ENCODE results near the gene SPACA6.

The SPACA6 gene

DNA sequence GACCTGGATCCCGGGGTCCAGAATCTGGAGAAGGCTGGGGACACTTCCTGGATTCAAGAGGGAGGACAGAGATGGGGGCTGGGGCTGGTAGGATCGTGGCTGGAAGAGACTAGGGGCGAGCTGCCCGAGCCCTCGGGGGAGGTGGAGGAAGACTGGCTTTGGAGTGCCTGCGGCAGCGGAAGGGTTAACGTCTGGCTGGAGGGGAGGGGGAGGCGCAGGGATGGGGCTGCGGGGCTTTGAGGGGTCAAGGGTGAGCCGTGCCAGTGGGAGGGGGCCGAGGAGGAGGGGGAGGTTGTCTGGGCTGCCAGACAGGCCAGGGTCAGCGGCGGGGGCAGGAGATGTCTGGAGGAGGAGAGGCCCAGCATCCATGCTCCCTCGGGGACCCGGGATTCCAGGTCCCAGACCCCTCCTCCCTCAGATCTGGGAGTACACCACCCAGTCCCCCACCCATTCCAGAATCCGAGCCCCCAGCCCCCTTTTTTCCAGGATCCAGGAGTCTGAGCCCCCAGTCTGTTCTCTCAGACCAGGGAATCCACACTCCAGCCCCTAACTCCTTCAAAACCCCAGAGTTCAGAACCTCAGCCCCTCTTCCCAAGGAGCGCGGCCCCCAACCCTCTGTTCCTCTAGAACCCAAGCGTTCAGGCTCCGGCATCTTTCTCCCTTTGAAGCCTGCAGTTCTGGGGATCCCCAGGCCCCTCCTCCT lies 3.2 kb upstream of the SPACA6 start:
- FAIRE-seq: no peak

- no peak for FAIRE-seq
These were observed 2.6 kb upstream of the SPACA6 start for GRCh38 chr19:51690454-51691073.

DNA sequence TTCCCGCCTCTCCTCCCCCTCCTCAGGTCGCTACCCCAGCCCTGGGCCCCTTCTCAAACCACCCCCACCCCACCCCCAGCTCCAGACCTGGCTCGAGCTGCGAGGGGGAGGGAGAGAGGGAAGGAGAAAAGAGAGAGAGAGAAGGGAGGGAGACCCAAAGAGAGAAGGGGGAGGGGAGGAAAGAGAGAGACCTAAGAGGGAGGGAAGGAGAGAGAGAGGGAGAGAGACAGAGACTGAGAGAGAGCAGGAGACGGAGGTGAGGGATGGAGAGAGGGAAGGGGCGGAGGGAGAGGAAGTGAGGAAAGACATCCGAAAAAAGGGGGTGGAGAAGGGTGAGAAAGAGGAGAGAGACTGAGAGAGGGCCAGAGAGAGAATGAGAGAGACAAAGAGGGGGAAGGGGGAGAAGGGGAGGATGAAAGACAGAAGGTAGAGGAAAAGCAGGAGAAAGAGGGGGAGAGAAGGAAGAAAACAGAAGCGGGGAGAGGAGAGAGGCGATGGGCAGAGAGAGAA lies 2.0 kb upstream of the SPACA6 start:
- no peak for FAIRE-seq

DNA sequence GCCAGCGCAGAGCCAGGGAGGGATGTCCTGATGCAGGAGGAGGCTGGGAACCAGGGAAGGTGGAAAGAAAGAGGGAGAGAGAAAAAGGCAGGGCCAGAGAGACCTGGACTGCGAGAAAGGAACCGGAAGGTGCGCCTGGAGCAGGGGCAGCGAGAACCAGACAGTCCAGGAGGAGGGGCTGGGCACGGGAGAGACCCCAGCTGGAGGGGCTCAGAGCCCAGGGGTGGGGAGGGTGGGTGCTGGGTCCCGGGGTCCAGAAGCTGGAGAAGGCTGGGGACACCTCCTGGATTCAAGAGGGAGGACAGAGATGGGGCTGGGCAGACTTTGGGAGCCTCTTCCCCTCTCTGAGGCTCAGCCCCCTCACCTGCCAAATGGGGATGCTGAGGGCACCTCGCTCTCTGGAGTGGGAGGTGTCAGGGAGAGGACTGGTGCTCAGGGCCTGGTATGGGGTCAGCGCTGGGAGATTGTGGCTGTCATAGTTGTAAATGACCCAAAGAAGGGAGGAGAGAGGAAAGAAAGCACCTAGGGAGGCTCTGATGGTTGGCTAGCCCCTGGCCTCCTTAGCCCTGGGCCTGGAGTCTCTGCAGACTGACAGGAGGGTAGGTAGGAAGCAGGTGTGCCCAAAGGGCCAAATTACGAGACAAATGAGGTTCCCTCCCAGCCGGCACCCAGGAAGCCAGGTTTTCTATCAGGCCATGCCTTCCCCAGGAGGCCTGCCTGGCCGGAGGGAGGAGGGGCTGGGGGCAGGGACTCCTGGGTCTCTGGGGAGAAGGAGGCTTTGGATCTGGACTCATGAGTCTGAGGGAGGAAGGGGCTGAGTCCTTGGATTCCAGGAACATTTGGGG lies 1.3 kb upstream of the SPACA6 start:
- FAIRE-seq: no peak

DNA sequence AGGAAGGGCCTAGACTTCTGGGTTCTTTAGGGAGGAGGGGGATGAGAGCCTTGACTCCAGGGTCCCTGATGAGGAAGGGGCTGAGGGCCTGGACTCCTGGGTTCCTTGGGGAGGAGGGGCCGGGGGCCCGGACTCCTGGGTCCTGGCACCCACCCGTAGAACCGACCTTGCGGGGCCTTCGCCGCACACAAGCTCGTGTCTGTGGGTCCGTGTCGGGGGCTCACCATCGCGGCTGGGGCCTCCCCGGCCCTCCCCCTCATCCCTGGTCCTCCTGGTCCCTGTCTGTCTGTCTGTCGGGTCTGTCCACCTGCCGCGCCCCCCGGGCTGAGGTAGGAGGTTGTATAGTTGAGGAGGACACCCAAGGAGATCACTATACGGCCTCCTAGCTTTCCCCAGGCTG lies 662 bp upstream of the SPACA6 start:
- no peak for FAIRE-seq

- FAIRE-seq: no peak
These were observed 689 bp downstream of the SPACA6 start for GRCh38 chr19:51693819-51694218.

DNA sequence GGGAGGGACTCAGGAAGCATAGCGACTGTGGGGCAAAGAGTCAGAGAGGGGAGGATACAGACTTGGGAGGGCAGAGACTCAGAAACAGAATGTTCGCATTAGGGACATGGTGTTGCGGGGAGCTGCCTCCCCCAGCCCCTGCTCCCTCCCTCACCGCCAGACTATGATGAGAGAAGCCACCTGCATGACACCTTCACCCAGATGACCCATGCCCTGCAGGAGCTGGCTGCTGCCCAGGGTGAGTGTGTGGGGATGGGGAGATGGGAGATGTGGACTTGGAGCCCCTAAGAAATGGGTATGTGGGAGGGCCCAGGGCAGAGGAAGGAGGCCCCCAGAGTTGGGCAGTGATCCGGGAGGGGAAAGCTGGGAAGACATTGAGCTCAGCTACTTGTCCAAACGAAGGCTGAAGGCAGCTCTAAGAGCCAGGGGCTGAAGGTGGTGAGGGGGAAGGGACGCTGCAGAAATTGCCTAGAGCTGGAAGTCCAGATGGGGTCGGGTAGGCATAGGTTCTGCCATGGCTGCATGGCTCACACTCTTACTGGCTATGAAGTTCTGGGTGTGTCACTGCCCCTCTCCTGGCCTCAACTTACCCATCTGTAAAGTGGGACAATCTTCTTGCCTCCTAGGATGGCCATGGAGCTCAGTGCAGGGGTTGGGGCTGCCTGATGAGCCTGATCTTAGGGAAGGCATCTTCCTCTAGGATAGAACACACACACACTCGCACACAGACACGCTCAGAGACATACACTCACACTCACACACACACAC lies 1.4 kb downstream of the SPACA6 start:
- no peak for FAIRE-seq

DNA sequence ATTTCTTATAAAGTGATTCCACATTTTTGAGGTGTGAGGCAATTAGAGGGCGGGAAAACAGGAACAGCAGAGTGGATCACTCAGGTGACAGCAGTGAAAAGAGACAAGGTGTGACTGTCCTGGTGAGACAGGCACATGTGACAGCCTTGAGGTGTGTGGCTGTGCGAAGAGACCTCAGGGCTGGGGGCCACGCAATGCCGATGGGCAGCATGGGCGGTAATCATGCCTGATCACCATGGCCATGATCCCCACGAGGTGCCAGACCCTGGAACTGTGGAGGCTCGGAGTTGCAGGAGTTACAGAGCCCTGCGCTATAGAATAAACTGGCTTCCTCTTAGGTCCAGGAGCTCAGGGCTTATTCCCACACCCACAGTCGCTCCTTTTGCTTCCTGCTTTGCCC lies 2.0 kb downstream of the SPACA6 start:
- no peak for FAIRE-seq

- no peak for FAIRE-seq
These were observed 2.7 kb downstream of the SPACA6 start for GRCh38 chr19:51695702-51696315.

DNA sequence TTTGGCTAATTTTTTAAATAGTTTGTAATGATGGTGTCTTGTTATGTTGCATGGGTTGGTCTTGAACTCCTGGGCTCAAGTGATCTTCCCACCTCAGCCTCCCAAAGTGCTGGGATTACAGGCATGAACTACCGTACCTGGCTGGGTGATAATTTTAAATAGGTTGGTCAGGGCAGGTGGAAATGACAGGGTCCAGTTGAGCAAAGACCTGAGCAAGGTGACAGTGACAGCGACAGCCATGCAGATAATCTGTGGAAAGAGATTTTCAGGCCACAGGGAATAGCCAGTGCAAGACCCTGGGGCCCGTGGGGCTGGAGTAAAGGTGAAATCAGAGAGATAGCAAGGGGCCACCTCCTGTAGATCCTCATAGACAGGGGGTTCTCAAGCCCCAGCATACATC lies 3.5 kb downstream of the SPACA6 start:
- FAIRE-seq: no peak

DNA sequence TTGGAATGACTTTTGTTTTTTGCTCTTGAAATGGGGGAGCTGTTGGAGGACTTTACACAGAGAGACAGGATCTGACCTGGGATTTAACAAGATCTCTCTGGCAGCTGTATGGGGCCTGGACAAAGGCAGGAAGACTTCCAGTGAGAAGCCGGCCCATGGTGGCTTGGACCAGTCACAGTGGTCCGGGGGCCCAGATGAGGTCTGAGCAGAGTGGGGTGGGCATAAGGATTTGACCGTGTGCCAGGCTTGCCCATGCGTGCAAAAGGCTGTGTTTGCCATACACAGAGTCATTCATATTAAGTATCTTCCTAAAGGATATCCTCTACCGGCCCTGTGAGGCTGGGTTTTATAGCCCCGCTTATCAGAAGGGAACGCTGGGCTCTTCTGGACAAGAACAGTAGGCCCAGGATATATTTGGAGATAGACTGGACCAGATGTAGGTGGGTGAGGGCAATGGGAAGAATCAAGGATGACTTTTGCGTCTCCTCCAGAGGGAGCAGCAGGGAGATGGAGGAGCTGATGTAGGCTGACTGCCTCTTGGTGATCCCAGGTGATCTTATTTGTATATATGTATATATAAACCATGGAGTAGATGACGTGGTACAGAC lies 4.1 kb downstream of the SPACA6 start:
- FAIRE-seq: no peak

DNA sequence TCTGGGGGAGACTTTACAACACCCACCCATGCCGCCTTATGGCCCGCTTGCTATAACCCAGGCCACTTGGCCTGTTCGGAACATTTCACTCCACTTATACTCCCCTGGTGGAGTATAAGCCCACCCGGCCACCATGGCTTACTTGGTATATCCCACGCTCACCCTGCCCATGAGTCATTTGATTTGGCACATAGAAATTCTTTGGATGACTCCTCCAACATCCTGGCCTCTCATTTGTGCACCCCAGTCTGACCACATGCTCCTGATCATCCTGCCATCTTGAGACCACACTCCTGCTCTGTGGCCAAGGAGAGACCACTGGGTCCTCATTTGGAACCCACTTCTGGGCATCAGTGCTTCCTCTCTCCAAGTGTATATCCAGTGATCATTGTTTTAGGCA lies 5.2 kb downstream of the SPACA6 start:
- no peak for FAIRE-seq

GRCh38 chr19:51699170-51699569 lies 6.0 kb downstream of the SPACA6 start:
- no peak for FAIRE-seq

DNA sequence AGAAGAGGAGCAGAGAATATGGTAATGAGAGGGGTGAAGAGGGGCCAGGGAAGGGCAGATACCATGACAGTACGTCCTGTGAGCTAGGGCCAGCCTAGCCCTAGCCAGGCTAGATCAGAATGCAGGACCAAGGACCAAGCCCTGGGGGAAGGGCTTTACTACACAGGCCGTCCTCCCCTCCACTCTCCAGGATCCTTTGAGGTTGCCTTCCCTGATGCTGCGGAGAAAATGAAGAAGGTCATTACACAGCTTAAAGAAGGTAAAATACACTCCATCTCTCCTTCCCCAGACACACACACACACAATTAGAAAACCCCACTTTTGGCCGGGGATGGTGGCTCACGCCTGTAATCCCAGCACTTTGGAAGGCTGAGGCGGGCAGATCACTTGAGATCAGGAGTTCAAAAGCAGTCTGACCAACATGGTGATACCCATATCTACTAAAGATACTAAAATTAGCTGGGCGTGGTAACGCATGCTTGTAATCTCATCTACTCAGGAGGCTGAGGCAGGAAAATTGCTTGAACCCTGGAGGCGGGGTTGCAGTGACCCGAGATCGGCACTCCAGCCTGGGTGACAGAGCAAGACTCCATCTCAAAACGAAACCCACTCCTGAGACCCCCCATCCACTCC lies 8.5 kb downstream of the SPACA6 start:
- FAIRE-seq: no peak

DNA sequence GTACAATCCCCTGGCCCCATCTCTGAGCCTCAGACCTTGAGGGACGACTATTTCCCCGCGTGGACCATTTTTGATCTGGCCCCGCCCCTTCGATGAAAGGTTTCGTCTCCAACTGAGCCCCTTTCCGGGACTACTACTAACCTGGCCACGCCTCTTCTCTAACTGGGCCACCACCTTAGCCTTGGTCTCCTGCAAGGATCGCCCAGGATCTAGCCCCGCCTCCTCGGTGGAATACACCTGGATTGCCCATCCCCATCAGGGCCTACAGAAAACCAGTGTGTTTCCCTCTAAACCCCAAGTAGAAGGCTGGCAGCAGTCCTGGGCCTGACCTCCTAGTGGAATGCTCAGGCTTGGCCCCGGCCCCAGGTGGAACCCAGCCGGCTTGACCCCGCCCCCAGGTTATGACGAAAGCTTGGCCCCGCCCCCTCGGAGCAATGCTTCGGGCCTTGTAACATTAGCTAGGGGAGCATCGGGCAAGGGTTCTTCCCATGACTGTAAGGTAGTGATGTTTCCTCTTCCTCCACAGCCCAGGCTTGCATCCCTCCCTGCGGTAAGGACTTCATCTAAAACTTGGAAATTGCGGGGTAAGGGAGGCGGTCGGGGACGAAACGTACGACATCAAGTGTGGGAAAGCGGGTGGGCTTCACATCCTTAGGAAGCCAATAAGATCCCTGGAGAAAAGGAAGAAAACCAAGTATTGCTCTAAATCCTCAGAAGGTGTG lies 9.1 kb downstream of the SPACA6 start:
- no peak for FAIRE-seq

GRCh38 chr19:51702825-51703574 lies 9.9 kb downstream of the SPACA6 start:
- FAIRE-seq: no peak

- no peak for FAIRE-seq
These were observed 10.7 kb downstream of the SPACA6 start for GRCh38 chr19:51703575-51704515.

DNA sequence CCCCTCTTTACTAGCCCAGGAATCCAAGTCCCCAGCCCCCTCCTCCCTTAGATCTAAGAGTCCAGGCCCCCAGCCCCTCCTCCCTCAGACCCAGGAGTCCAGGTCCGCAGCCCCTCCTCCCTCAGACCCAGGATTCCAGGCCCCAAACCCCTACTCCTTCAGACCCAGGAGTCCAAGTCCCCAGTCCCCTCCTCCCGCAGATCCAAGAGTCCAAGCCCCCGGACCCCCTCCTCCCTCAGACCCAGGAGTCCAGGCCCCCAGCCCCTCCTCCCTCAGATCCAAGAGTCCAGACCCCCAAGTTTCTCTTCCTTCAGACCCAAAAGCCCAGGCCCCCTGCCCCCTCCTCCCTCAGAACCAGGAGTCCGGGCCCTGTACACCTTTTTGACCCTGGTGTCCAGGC lies 11.5 kb downstream of the SPACA6 start:
- no peak for FAIRE-seq

- no peak for FAIRE-seq
These were observed 13.2 kb downstream of the SPACA6 start for GRCh38 chr19:51706296-51706695.

Data from TTC549 (cell line).